BE2C (cell line): ENCODE measurements around the gene MIGA2.
"Not testable (repeated sequence)": the region's sequence is repeated elsewhere in the genome, so short reads cannot be mapped to it uniquely, and the experiment has no call there.

Source experiments
- DNase-seq: peaks from one replicate; pipeline ENCODE4 v3.0.0-alpha.2; 2020
- H3K27me3 ChIP-seq: fragments of 250-450 bp; sonication (Bioruptor Pico); 2 replicates; pipeline ENCODE4 v1.5.1; 2020; ENCODE audit warnings: mild to moderate bottlenecking
- H3K36me3 ChIP-seq: fragments of 250-450 bp; sonication (Bioruptor Pico); 2 replicates; pipeline ENCODE4 v1.5.1; 2020; ENCODE audit warnings: mild to moderate bottlenecking
- H3K4me1 ChIP-seq: fragments of 250-450 bp; sonication (Bioruptor Pico); 2 replicates; pipeline ENCODE4 v1.5.1; 2020
- H3K4me3 ChIP-seq: 2 replicates; pipeline ENCODE4 v1.5.1; 2011; ENCODE audit warnings: low read depth, low read length
- H3K9me3 ChIP-seq: fragments of 250-450 bp; sonication (Bioruptor Pico); 2 replicates; pipeline ENCODE4 v1.5.1; 2020
- TF ChIP-seq, protein P1 (sequence below): IDR thresholded peaks from 2 replicates; pipeline ENCODE4 v1.5.1; 2012; ENCODE audit warnings: mild to moderate bottlenecking, low read depth, low read length

Gene MIGA2

DNA sequence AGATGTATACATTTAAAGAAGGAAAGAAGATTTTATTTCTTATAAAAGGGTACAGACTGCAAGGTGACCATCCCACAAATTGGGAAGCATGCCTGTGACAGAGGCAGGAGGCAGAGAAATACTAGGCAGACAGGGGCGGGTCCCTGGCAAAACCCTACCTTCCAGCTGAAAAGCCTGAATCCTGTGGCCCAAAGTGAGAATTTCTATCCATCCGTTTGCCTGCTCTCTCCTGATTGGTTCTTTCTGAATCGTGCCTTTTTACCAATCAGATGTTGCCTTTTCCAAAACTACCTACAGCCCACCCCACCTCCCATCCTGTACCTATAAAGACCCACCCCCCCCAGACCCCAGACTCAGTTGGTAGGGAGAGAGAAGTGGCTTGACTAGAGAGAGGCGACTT lies 4.9 kb upstream of the MIGA2 start:
- Histone ChIP-seq H3K4me3 (no peak overlapping the region), H3K9me3 (no peaks in the 10 kb centered on the region), H3K27me3 (no peaks in the 10 kb centered on the region), H3K36me3 (no peaks in the 10 kb centered on the region), H3K4me1 (no peaks in the 10 kb centered on the region)
- DNase-seq = no peak
- TF ChIP-seq, protein P1, sequence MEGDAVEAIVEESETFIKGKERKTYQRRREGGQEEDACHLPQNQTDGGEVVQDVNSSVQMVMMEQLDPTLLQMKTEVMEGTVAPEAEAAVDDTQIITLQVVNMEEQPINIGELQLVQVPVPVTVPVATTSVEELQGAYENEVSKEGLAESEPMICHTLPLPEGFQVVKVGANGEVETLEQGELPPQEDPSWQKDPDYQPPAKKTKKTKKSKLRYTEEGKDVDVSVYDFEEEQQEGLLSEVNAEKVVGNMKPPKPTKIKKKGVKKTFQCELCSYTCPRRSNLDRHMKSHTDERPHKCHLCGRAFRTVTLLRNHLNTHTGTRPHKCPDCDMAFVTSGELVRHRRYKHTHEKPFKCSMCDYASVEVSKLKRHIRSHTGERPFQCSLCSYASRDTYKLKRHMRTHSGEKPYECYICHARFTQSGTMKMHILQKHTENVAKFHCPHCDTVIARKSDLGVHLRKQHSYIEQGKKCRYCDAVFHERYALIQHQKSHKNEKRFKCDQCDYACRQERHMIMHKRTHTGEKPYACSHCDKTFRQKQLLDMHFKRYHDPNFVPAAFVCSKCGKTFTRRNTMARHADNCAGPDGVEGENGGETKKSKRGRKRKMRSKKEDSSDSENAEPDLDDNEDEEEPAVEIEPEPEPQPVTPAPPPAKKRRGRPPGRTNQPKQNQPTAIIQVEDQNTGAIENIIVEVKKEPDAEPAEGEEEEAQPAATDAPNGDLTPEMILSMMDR = no peak

DNA sequence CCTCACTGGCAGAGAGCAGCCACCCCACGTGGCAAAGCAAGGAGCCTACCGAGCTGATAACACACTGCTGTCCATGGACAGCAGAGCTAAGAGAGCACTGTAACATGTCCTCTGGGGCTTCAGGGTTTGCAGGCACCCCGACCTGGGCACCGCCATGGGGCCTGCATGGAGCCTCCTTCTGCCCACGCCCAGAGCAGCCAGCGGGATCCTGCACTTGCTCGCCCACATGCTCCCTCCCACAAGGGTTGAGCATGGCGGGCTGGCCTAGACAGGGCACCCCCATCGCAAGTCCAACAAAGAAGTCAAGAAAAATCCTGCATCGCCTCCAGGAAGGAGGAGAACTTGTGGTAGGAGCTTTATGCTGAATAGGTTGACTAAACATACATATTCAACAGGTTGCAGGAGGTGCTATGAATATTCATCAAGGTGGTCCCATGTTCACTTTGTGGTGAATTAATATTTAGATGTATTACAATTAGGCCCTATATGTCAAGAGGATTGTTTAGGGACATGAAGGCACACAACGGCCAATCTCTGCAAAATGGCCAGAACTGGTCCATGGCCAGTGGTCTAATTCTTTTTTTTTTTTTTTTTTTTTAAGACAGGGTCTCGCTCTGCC lies 3.8 kb upstream of the MIGA2 start:
- Histone ChIP-seq H3K36me3 (no peaks in the 10 kb centered on the region), H3K9me3 (no peaks in the 10 kb centered on the region), H3K4me3 (no peak overlapping the region), H3K27me3 (no peaks in the 10 kb centered on the region), H3K4me1 (no peaks in the 10 kb centered on the region)
- TF ChIP-seq, protein P1 = no peak
- no peak for DNase-seq

DNA sequence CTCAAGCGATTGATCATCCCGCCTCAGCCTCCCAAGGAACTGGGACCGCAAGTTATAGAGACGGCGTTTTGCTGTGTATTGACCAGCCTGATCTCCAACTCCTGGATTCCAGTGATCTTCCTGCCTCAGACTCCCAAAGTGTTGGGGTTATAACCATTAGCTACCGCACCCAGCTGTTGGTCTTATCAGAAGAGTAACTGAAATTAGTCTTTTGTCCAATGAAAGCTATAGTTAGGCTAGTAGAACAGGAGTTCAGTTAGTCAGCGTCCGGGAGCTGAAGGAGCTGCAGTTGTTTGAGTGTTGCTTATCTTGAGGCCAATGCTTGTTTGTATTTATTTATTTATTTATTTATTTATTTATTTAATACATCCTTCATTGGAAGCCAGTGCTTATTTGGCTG lies 3.2 kb upstream of the MIGA2 start:
- no peaks in the 10 kb centered on the region for H3K36me3 ChIP-seq
- H3K9me3 ChIP-seq = no peaks in the 10 kb centered on the region
- TF ChIP-seq, protein P1 = no peak
- no peaks in the 10 kb centered on the region for H3K4me1 ChIP-seq
- H3K4me3 ChIP-seq = no peak overlapping the region
- DNase-seq = no peak
- no peaks in the 10 kb centered on the region for H3K27me3 ChIP-seq

DNA sequence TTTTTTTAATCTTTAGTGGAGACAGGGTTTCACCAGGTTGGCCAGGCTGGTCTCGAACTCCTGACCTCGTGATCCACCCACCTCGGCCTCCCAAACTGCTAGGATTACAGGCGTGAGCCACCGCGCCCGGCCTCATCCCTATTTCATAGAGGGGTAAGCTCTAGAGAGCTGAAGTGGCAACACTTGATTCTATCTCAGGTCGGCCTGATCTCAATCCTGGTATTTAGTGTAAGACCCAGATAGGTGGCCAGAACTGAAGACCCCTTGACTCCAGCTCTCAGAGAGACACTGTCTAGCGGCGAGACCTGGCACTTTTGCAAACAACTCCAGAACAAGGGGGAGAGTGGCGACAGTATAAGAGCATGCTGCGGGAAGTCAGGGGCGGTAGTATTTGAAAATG lies 588 bp upstream of the MIGA2 start:
- H3K4me3 ChIP-seq = peak overlapping the region; percentile 94
- not testable (repeated sequence) for H3K27me3 ChIP-seq, H3K4me1 ChIP-seq, DNase-seq, H3K9me3 ChIP-seq, H3K36me3 ChIP-seq

DNA sequence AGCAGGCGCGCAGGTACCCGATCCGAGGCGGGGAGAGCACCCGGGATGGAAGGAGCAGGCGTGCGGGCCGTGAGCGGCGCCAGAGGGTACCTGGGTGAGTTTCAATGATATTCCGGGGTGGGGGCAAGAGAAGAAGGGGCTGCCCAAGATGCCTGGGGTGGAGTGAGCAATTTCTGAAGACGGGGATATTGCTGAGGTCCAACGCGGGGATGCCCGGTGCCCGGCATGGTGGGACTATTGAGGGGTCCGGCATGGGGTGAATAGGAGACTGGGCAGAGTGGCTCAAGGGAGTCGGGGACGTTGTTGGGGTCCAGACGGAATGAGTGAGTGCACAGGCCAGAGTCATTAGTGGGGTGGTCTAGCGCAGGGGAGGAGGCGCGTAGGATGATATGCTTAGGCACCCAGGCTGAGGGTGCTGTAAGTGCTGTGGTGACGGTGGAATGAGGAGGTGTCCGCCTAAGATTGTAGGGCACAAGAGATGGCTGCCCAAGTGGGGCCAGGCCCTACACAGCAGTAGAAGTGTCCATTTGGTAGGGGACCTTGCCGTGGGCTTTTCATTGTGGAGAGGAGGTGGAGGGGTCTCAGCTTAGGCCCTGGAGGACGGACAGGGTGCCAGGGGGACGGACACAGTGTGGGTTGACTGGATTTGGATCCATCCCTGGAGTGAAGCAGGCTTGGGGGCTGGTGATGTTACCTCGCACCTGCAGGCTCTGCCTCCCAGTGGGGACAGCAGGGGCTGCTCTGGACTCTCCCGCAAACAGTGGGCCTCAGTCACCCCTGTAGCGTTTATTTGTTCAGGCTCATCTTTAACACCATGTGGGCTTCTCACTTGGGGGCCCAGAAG lies 719 bp downstream of the MIGA2 start:
- H3K36me3 ChIP-seq = peaks cover 16% of the 10 kb centered on the region
- no peaks in the 10 kb centered on the region for H3K9me3 ChIP-seq
- no peak for DNase-seq
- TF ChIP-seq, protein P1 = no peak
- peaks cover 5% of the 10 kb centered on the region for H3K4me1 ChIP-seq
- peak overlapping the region; percentile 94 for H3K4me3 ChIP-seq
- H3K27me3 ChIP-seq = no peaks in the 10 kb centered on the region

DNA sequence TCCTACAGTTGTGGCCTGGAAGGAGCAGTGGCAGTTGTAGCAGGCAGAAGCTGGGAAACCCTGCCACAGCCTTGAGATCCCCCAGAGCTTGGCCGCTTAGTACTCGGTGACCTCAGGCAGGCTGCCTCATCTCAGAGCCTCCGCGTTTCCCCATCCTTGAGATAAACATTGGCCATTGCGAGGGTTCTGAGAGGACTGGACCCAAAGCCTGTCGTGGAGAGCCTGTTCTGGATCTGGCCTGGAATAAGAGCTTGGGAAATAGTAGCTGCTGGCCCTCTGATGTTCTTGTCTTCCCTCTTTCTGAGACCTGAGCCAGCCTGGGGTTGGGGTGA lies 1.3 kb downstream of the MIGA2 start:
- Histone ChIP-seq H3K9me3 (no peaks in the 10 kb centered on the region), H3K27me3 (no peaks in the 10 kb centered on the region), H3K36me3 (peaks cover 22% of the 10 kb centered on the region), H3K4me3 (peak overlapping the region; percentile 94), H3K4me1 (peaks cover 8% of the 10 kb centered on the region)
- DNase-seq = no peak
- TF ChIP-seq, protein P1 = no peak
